ENCODE results near the gene ZNF414.

DNA sequence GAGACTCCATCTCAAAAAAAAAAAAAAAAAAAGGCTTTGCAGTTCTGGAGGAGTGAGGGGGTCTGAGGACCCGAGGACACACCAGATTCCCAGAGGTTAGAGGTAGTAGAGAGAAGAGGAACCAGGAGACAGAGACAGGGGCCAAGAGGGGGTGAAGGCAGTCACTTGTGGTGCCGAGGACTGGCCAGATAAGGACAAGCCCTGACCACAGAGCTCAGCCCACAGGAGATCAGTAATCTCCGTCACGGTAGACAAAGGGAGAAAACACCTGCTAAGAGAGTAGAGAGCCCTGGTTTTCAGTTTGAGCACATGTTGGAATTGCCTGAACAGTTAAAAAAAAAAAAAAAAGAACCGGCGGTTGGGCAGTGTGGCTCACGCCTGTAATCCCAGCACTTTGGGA, 9.8 kb downstream of the ZNF414 start:
- no peak for TF ChIP-seq ZNF449 (CRISPR knock-in tag; IDR thresholded peaks at IDR 0.05)
- TF ChIP-seq PHF21A (IDR thresholded peaks at IDR 0.05; ENCODE audit: borderline replicate concordance, low read depth): no peak
- no peak for TF ChIP-seq CEBPZ (IDR thresholded peaks at IDR 0.05; ENCODE audit: borderline replicate concordance, low read depth, low read length)

All from K562 (cell line).